Activated CD4-positive, alpha-beta T cell treated with anti-CD3 and anti-CD28 coated beads for 36 hours (primary cell): Measurements from ENCODE around the gene SYT3. TPM values are rescaled to one million over a fixed set of nuclear protein-coding genes. Genes with fewer than 3 reads are reported as not detected.

ENCODE experiments used
- ATAC-seq: fragments of 200-7000 bp; cut with Tn5 transposase; one replicate; pipeline ENCODE4 v1.10.0; 2021; ENCODE audit warnings: mild to moderate bottlenecking, moderate library complexity
- CTCF ChIA-PET: fragments of 350-600 bp; sonication (Branson Sonifier 250); formaldehyde crosslinking; loops from one replicate; lab custom pipeline; 2021; ENCODE audit warnings: antibody characterized with exemption; lab: Charles Lee
- POLR2A ChIA-PET: fragments of 350-600 bp; sonication (Branson Sonifier 250); formaldehyde crosslinking; loops from one replicate; lab custom pipeline; 2021; ENCODE audit warnings: antibody characterized with exemption, inconsistent platforms; lab: Charles Lee
- DNase-seq: peaks from one replicate; pipeline ENCODE4 v3.0.0-alpha.2; 2020
- H3K27ac Mint-ChIP-seq: one replicate; pipeline ENCODE4 v1.8.0; 2021; ENCODE audit warnings: mixed read lengths
- H3K27me3 Mint-ChIP-seq: one replicate; pipeline ENCODE4 v1.8.0; 2021; ENCODE audit warnings: mixed read lengths
- H3K36me3 Mint-ChIP-seq: one replicate; pipeline ENCODE4 v1.8.0; 2021; ENCODE audit warnings: low read depth, mixed read lengths
- H3K4me1 Mint-ChIP-seq: one replicate; pipeline ENCODE4 v1.8.0; 2021; ENCODE audit warnings: mixed read lengths
- H3K4me3 Mint-ChIP-seq: one replicate; pipeline ENCODE4 v1.8.0; 2021; ENCODE audit warnings: mild to moderate bottlenecking, moderate library complexity, mixed read lengths
- H3K9me3 Mint-ChIP-seq: one replicate; pipeline ENCODE4 v1.8.0; 2021; ENCODE audit warnings: low read depth, mixed read lengths
- intact Hi-C, 2 experiments: fragments of 100-400 bp; cut with DNase I in 1 of 2; cut with micrococcal nuclease in 1 of 2; formaldehyde crosslinking; loops; one replicate each; pipeline versions ENCODE4 v1.14.2 to v1.15.1; 2022 to 2024; cut with DNase I, micrococcal nuclease
- total RNA-seq, 2 experiments: library from RNA; stranded (reverse); gene quantifications; one replicate each; pipeline ENCODE4 v1.2.3, GENCODE V29; 2021

The SYT3 gene
- total RNA-seq, 2 experiments from 2014 or later = 0.11 to 0.16 TPM

DNA sequence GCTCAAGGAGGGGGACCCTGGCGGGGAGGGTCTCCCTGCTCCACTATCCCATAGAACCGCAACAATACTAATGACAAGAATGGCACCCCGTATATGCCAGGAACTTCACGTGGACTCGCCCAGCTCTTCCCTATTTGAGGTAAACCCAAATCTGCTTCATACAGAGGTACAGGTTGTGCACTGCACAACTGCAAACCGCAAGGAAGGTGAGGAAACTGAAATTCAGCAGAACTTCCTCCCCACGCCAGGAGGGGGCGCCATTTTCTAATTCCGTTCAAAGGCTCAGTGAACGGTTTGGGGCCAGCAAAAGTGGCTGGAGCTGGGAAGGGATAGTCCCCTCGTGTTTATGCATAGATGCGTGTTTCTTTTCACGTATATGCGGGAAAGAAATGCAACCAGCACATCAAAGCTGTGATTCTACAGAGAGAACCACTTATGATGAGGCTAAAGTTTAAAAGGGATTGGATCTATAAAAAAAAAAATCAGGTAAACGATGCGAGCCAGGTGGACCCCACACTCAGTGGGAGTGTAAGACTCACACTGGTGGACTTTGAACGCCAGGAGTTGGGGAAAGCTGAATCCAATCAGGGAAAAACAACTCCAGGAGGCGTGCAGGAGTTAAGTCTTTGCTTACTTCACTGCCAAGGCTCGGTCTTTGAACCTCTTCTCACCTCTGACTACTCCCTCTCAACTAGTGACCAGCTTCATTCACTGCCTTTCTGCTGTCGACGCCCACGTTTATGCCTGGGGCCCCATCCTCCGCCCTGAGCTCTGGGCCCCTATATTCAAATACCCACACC is 29.8 kb upstream of the SYT3 start:
- Mint-ChIP-seq H3K4me1 (no peaks in the 10 kb centered on the region), H3K4me3 (no peak overlapping the region), H3K27me3 (peaks cover 40% of the 10 kb centered on the region), H3K36me3 (no peaks in the 10 kb centered on the region), H3K27ac (no peak overlapping the region), H3K9me3 (no peaks in the 10 kb centered on the region)
- ChIA-PET CTCF (interaction anchor here (0.6 to 2.2 kb wide), 12 partner anchors 9 to 252 kb away, joined by 3 to 8 read pairs (median 3); no protein-coding TSS in a partner anchor), POLR2A (no interaction called here)
- intact Hi-C loops = loop anchor here (1.0 to 10.0 kb wide), 2 partner anchors 114 to 115 kb away; no protein-coding TSS in a partner anchor
- DNase-seq (peak; percentile 71), ATAC-seq (no peak)

DNA sequence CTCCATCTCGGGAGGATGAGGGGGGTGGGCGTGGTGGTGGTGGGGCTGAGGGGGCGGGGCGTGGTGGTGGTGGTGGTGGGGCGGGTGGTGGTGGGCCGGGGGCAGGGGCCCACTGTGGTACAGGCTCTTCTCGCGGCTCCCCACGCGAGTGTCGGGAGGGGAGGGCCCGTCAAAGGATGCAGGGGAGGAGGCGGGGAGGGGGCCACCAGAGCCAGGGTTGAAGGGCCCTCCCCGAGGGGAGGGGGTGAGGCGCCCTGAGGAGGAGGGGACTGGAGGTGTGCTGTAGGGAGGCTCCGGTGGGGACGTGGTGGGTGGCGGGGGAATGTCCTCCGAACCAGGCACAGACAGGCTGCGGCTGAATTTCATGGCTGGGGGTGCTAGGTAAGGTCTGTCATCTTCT is 29.2 kb upstream of the SYT3 start:
- intact Hi-C loops = loop anchor here (1.0 to 10.0 kb wide), 2 partner anchors 114 to 116 kb away; no protein-coding TSS in a partner anchor
- H3K9me3 Mint-ChIP-seq = no peaks in the 10 kb centered on the region
- DNase-seq (no peak), ATAC-seq (no peak)
- ChIA-PET POLR2A (no interaction called here), CTCF (no interaction called here)
- H3K4me3 Mint-ChIP-seq = no peak overlapping the region
- no peaks in the 10 kb centered on the region for H3K4me1 Mint-ChIP-seq
- no peaks in the 10 kb centered on the region for H3K36me3 Mint-ChIP-seq
- no peak overlapping the region for H3K27ac Mint-ChIP-seq
- peaks cover 42% of the 10 kb centered on the region for H3K27me3 Mint-ChIP-seq

DNA sequence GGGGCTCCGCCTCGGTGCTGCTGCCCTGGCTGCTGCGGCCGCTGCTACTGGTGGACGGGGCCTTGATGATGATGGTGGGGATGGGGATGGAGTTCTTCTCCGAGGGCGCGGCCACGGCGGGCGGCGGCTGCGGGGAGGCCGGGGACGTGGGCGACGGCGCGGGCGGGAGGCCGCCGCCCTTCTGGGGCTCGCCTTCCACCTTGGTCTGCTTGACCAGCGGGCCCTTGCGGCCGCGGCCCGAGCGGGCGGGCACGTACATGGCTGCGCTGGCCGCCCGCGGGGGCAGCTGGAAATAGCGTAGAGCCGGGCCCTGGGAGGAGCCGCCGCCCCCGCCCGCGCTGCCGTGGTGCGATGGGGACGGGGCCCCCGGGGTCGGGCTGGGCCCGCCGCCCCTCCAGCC is 28.7 kb upstream of the SYT3 start:
- ChIA-PET POLR2A (no interaction called here), CTCF (no interaction called here)
- peaks cover 42% of the 10 kb centered on the region for H3K27me3 Mint-ChIP-seq
- no peaks in the 10 kb centered on the region for H3K36me3 Mint-ChIP-seq
- intact Hi-C loops = loop anchor here in 1 of 2 experiments (10.0 kb wide), 1 partner anchor 116 kb away; no protein-coding TSS in a partner anchor
- H3K4me1 Mint-ChIP-seq = no peaks in the 10 kb centered on the region
- no peak overlapping the region for H3K27ac Mint-ChIP-seq
- DNase-seq (no peak), ATAC-seq (no peak)
- H3K9me3 Mint-ChIP-seq = no peaks in the 10 kb centered on the region
- H3K4me3 Mint-ChIP-seq = no peak overlapping the region

DNA sequence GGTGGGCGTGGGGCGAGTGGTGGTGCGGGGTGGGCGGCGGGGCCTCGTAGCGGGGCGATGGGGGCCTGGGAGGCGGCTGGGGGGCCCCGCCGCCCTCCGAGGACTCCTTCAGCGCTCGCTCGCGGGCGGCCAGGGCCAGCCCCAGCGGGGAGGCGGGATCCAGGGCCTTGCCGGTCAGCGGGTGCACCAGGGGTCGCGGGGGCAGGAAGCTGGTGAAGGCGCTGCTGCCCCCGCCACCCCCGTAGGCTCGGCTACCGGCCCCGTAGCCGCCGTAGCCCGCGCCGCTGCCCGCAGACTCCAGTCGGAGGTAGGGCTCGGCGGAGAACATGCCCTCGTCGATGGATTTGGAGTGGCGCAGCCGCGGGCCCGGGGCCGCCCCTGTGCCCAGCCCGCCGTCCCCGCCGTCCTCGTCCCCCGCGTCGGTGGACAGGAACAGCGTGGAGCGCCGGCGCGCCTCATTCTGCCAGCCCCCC is 28.1 kb upstream of the SYT3 start:
- H3K36me3 Mint-ChIP-seq = no peaks in the 10 kb centered on the region
- no peaks in the 10 kb centered on the region for H3K9me3 Mint-ChIP-seq
- ATAC-seq (no peak), DNase-seq (no peak)
- no peaks in the 10 kb centered on the region for H3K4me1 Mint-ChIP-seq
- no peak overlapping the region for H3K27ac Mint-ChIP-seq
- intact Hi-C loops = loop anchor here in 1 of 2 experiments (10.0 kb wide), 1 partner anchor 117 kb away; no protein-coding TSS in a partner anchor
- CTCF ChIA-PET = no interaction called here
- no peak overlapping the region for H3K4me3 Mint-ChIP-seq
- peaks cover 41% of the 10 kb centered on the region for H3K27me3 Mint-ChIP-seq
- POLR2A ChIA-PET = no interaction called here

DNA sequence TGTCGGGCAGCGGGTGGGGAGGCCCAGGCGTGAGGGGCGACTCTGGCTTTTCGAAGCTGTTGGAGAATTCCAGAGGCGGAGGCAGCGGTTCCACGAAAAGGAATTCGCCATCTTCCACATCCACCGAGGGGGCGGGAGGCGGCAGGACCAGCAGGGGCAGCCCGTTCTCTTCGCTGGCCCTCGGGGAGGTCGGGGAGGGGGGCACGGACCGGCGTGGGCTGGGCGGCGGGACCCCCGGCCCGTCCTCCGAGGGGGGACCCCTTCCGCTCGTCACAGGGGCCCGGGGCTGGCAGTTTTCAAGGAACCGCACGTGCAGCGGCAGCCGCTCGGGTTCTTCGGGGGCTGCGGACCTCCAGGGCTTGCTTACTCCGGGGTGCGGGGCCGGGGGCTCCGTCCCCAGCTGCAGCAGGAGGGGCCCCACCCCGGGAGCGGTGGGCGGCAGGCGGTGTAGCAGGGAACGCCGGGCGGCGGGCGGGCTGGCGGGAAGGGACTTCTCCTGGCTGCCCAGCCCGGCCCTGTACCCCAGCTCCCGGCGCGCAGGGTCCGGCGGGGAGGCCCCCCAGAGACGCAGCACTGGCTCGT is 27.6 kb upstream of the SYT3 start:
- ChIA-PET CTCF (no interaction called here), POLR2A (no interaction called here)
- Mint-ChIP-seq H3K4me3 (no peak overlapping the region), H3K36me3 (no peaks in the 10 kb centered on the region), H3K27ac (no peak overlapping the region), H3K9me3 (no peaks in the 10 kb centered on the region), H3K27me3 (peaks cover 43% of the 10 kb centered on the region), H3K4me1 (no peaks in the 10 kb centered on the region)
- DNase-seq (no peak), ATAC-seq (no peak)
- intact Hi-C loops = loop anchor here in 1 of 2 experiments (10.0 kb wide), 1 partner anchor 118 kb away; no protein-coding TSS in a partner anchor

DNA sequence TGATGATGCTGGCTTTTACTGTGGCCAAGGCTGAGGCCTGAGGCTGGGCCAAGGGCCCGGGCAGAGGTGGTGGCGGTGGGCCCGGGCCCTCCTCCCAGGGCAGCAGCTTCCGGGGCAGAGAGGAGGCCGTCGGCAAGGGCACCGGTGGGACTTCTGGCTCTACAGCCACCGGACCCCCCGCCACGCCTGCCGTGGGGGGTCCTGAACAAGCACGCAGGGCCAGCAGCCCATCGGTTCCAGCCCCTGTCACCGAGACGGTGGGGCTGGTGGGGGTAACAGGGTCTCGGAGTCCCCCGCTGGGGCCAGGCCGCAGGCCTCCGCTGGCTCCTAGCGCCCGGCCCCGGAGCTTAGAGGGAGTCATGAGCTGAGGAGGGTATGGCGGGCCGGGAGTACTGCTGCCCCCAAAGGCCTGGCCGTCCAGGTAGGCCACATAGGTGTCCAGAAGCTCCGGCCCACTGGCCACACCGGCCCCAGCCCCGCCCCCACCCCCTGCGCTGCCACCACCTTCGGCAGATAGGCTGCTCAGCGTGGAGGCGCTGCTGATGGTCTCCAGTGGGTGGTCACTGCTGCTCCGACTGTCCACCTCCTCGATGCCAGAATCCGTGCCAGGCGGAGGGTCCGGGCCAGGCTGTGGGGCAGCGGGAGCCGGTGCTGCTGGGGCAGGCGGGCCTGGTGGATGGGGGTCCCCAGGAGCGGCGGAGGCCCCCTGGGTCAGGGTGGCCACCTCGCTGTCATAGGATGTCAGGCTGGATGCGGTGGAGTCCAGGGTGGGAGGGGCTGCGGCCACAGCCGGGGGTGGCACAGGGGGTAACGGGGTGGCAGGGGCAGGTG is 26.9 kb upstream of the SYT3 start:
- Mint-ChIP-seq H3K27ac (no peak overlapping the region), H3K4me1 (no peaks in the 10 kb centered on the region), H3K36me3 (no peaks in the 10 kb centered on the region), H3K4me3 (no peak overlapping the region), H3K27me3 (peaks cover 45% of the 10 kb centered on the region), H3K9me3 (no peaks in the 10 kb centered on the region)
- DNase-seq = no peak
- POLR2A ChIA-PET = no interaction called here
- CTCF ChIA-PET = no interaction called here
- ATAC-seq = no peak
- intact Hi-C loops = loop anchor here in 1 of 2 experiments (10.0 kb wide), 1 partner anchor 118 kb away; no protein-coding TSS in a partner anchor

DNA sequence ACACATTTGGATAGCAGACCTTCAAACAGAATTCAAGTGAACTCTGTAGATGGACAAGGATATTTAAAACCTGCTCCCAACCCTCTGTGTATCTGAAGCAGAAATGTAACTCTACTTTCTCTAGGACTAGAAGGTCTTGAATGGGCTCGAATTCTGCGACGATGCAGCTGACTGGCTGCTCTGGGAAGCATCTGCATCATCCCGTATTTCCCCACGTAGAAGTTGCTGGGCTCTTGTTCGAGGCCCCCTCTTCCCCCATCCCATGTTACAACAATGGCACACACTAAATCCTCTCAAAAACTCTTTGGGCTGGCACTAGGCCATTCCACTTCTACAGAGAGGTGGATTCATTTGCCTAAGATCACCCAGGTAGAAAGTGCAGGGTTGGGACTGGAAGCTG is 24.5 kb upstream of the SYT3 start:
- ATAC-seq (no peak), DNase-seq (no peak)
- Mint-ChIP-seq H3K9me3 (no peaks in the 10 kb centered on the region), H3K27me3 (peaks cover 42% of the 10 kb centered on the region), H3K27ac (no peak overlapping the region), H3K36me3 (no peaks in the 10 kb centered on the region), H3K4me3 (no peak overlapping the region), H3K4me1 (no peaks in the 10 kb centered on the region)
- intact Hi-C loops = loop anchor here in 1 of 2 experiments (10.0 kb wide), 1 partner anchor 121 kb away; no protein-coding TSS in a partner anchor
- ChIA-PET POLR2A (no interaction called here), CTCF (interaction anchor here (0.6 kb wide), 1 partner anchor 92 kb away, joined by 3 read pairs; no protein-coding TSS in a partner anchor)

DNA sequence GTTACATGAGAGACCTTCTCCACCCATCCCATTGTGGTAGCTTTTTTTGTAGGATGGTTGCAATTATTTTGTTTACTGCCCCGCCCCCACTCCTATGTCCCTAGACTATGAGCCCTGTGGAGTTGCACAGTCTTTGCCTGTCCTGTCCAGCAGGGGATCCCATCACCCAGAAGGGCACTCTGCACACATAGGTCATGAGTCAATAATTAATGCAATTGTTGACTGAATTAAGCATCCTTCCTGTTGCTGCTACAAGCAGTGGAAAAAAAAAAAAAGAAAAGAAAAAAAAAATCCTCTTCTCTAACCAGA is 23.8 kb upstream of the SYT3 start:
- H3K9me3 Mint-ChIP-seq = no peaks in the 10 kb centered on the region
- no peak overlapping the region for H3K4me3 Mint-ChIP-seq
- H3K27me3 Mint-ChIP-seq = peaks cover 40% of the 10 kb centered on the region
- H3K36me3 Mint-ChIP-seq = peaks cover under 1% of the 10 kb centered on the region
- CTCF ChIA-PET = no interaction called here
- POLR2A ChIA-PET = no interaction called here
- intact Hi-C loops = loop anchor here in 1 of 2 experiments (10.0 kb wide), 1 partner anchor 121 kb away; no protein-coding TSS in a partner anchor
- no peak for ATAC-seq
- peaks cover 4% of the 10 kb centered on the region for H3K4me1 Mint-ChIP-seq
- no peak overlapping the region for H3K27ac Mint-ChIP-seq
- no peak for DNase-seq

DNA sequence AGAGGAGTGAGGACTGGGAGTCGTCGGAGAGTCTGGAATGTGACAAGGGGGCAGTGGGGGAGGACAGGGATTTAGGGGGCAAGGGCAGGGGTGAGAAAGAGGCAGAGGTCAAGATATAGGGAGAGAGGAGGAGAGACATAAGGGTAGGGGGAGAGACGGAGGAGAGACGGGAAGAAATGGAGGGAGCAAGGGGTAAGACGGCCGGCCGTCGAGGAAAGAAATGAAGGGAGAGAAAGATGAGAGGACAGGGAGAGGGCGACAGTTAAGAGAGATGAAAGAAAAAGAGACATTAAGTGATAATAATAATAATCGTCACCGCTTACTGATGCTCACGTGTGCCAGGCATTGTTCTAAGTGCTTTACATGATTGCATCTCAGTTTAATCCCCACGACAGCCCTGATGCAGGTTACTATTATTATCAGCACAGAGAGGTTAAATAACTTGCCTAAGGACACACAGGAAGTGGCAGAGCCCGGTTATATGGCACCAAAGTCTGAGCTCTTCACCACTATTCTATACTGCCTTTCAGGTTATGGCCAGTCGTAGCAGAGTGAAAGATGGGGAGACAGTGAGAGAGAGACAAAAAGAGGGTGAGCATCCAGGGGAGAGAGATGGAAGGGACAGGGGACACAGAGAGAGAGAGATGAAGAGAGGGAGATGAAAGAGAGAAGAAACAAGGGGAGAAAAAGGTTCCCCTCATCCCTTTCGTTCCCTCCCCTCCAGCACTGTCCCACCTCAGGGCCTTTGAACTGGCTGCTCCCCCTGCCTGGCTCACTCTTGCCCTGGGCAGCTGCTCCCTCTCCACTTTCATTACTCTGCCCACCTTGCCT is 23.2 kb upstream of the SYT3 start:
- Mint-ChIP-seq H3K36me3 (peaks cover 5% of the 10 kb centered on the region), H3K27me3 (peaks cover 45% of the 10 kb centered on the region)
- intact Hi-C loops = loop anchor here in 1 of 2 experiments (10.0 kb wide), 1 partner anchor 122 kb away; no protein-coding TSS in a partner anchor

DNA sequence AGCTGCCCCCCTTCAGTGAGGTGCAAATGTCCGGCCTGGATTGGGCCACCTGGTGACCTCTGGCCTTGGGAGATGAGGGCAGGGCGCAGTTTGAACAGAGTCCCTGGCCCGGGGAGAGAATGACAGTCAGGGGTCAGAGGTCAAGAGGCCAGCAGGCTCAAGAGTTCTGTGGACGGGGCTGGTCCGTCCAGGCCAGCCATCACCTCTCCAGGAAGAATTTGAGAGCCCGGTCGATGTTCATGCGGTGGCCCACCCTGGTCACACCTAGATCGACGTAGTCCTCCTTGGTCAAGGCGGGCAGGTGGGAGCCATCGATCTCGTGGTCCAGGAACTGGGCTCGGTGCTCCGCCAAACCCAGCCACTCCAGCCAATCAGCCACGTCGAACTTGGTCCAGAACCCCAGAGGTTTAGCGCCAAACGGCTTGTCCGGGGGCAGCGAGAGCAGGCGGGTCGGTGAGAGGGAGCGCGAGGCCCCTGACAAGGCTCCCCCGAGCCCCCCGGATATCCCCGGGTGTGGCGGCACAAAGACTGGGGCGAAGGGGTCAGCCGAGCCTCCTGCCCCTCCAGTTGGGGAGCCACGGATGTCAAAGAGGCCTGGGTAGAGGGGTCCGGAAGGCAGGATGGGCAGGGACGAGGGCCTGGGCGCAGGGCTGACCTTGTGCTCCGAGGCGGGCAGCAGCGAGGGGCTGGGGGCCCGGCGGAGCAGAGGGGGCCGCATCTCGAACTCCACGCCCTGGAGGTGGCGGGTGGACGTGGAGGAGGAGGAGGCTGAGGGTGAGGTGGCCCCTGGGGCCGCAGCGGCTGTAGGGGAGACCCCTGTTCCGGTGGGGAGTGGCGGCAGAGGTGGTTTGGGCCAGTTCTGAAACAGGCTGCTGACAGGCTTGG is 22.3 kb upstream of the SYT3 start:
- CTCF ChIA-PET = no interaction called here
- intact Hi-C loops = loop anchor here in 1 of 2 experiments (10.0 kb wide), 1 partner anchor 123 kb away; no protein-coding TSS in a partner anchor
- ATAC-seq = no peak
- no peak for DNase-seq
- Mint-ChIP-seq H3K27ac (no peak overlapping the region), H3K4me1 (peaks cover 19% of the 10 kb centered on the region), H3K27me3 (peaks cover 53% of the 10 kb centered on the region), H3K4me3 (no peak overlapping the region), H3K36me3 (peaks cover 7% of the 10 kb centered on the region), H3K9me3 (peaks cover 13% of the 10 kb centered on the region)
- POLR2A ChIA-PET = no interaction called here

More for the DNA sequence above, 23.2 kb upstream of the SYT3 start:
- ChIA-PET POLR2A (no interaction called here), CTCF (no interaction called here)
- H3K4me3 Mint-ChIP-seq = no peak overlapping the region
- no peak overlapping the region for H3K27ac Mint-ChIP-seq
- ATAC-seq (no peak), DNase-seq (no peak)
- peaks cover 10% of the 10 kb centered on the region for H3K4me1 Mint-ChIP-seq
- H3K9me3 Mint-ChIP-seq = peaks cover 4% of the 10 kb centered on the region
